Caco-2 (cell line): ENCODE measurements around the gene MLPH. TPM values are rescaled to one million over a fixed set of nuclear protein-coding genes. Genes with fewer than 3 reads are reported as not detected.
A peak's percentile ranks its signal among the peaks of the same experiment; 100 is the strongest.

Experiments
- BruUV-seq: library from RNA; stranded (reverse); fragments of 400-500 nt; replicated peaks from 2 replicates; lab custom pipeline; 2021; lab: Mats Ljungman, UMichigan
- CTCF ChIA-PET: fragments of 300-600 bp; sonication (Branson Sonifier 250); formaldehyde crosslinking; loops from one replicate; lab custom pipeline; 2022; ENCODE audit warnings: antibody characterized with exemption; lab: Charles Lee
- POLR2A ChIA-PET: fragments of 300-600 bp; sonication (Branson Sonifier 250); formaldehyde crosslinking; loops from one replicate; lab custom pipeline; 2022; ENCODE audit warnings: antibody characterized with exemption; lab: Charles Lee
- DNase-seq, 2 experiments: peaks; one replicate each; pipeline versions ENCODE4 v3.0.0 to v3.0.0-alpha.2; 2020 to 2022
- H3K27me3 ChIP-seq: replicated peaks from 2 replicates; pipeline ENCODE4 v1.6.0; 2011; ENCODE audit warnings: low read length; ENCODE audit not compliant: control insufficient read depth, insufficient read depth
- H3K36me3 ChIP-seq: 2 replicates; pipeline ENCODE4 v1.5.1; 2011; ENCODE audit warnings: low read length; ENCODE audit not compliant: control insufficient read depth, insufficient read depth
- H3K4me1 ChIP-seq: fragments of 250-450 bp; sonication (Bioruptor Pico); 2 replicates; pipeline ENCODE4 v1.5.1; 2020; ENCODE audit warnings: mild to moderate bottlenecking
- H3K4me3 ChIP-seq: 2 replicates; pipeline ENCODE4 v1.5.1; 2011; ENCODE audit warnings: low read depth, mild to moderate bottlenecking, control low read depth, low read length
- H3K9me3 ChIP-seq: fragments of 250-450 bp; sonication (Bioruptor Pico); 2 replicates; pipeline ENCODE4 v1.5.1; 2020; ENCODE audit warnings: mild to moderate bottlenecking, moderate library complexity
- H3K27ac Mint-ChIP-seq: one replicate; pipeline ENCODE4 v1.8.0; 2022; ENCODE audit warnings: mixed read lengths; ENCODE audit not compliant: unreplicated experiment
- H3K27me3 Mint-ChIP-seq: one replicate; pipeline ENCODE4 v1.8.0; 2022; ENCODE audit warnings: mixed read lengths; ENCODE audit not compliant: insufficient read depth, unreplicated experiment
- H3K36me3 Mint-ChIP-seq: one replicate; pipeline ENCODE4 v1.8.0; 2022; ENCODE audit warnings: mild to moderate bottlenecking, mixed read lengths; ENCODE audit not compliant: insufficient read depth, unreplicated experiment
- H3K4me1 Mint-ChIP-seq: one replicate; pipeline ENCODE4 v1.8.0; 2022; ENCODE audit warnings: low read depth, mixed read lengths; ENCODE audit not compliant: unreplicated experiment
- H3K4me3 Mint-ChIP-seq: one replicate; pipeline ENCODE4 v1.8.0; 2022; ENCODE audit warnings: mild to moderate bottlenecking, moderate library complexity, mixed read lengths; ENCODE audit not compliant: unreplicated experiment
- H3K9me3 Mint-ChIP-seq: one replicate; pipeline ENCODE4 v1.8.0; 2022; ENCODE audit warnings: mixed read lengths; ENCODE audit not compliant: unreplicated experiment
- intact Hi-C: fragments of 100-400 bp; cut with micrococcal nuclease; formaldehyde crosslinking; loops from one replicate; pipeline ENCODE4 v1.10.0; 2022; ENCODE audit not compliant: unreplicated experiment
- total RNA-seq: library from RNA; stranded (reverse); gene quantifications from 2 replicates; pipeline ENCODE4 v1.2.3, GENCODE V29; 2022
- TF ChIP-seq, protein P1 (sequence below), 2 experiments: fragments of 200-600 bp in 1 of 2; IDR thresholded peaks; 1 replicate in 1 of 2; 2 replicates in 1 of 2; pipeline versions ENCODE4 v1.5.1 to v1.8.0; 2011 to 2022; ENCODE audit warnings: antibody characterized with exemption in 1 of 2, control low read depth in 1 of 2, inconsistent platforms in 1 of 2, low read depth in 1 of 2, low read length in 1 of 2, mild to moderate bottlenecking in 1 of 2, moderate library complexity in 1 of 2; ENCODE audit not compliant: insufficient read depth in 1 of 2, severe bottlenecking in 1 of 2, unreplicated experiment in 1 of 2

Gene MLPH
- total RNA-seq, 1 experiment from 2014 or later = not detected

DNA sequence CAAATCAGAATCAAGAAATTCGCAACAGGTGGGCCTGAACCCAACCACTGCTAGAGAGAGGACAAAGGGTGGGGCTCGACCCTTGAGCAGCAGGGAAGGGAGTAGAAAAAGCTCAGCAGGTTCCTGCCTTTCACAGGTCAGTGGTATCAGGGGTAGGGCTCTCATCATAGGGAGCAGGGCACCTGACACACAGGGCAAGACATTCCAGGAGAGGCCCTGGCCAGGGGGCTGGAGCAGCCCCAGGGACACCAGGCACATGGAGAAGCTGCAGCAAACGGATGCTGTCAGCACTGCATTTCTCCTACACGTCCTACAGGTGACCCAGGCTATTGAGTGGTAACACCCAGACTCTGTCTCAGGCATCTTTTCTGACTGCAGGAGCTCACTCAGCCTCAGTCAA lies 17.2 kb upstream of the MLPH start:
- BruUV-seq = no TSS peak
- ChIA-PET POLR2A (no interaction called here), CTCF (interaction anchor here (1.0 kb wide), 1 partner anchor 102 kb away, joined by 5 read pairs; no protein-coding TSS in a partner anchor)
- 0 out of 2 replicates have a peak, but pooled peaks cover 4% of the 10 kb centered on the region for H3K4me1 ChIP-seq
- no peak overlapping the region for H3K4me3 Mint-ChIP-seq
- intact Hi-C loops = loop anchor here (5.0 kb wide), 1 partner anchor 42 kb away; no protein-coding TSS in a partner anchor
- H3K27ac Mint-ChIP-seq = no peak overlapping the region
- H3K36me3 ChIP-seq = no peaks in the 10 kb centered on the region
- H3K36me3 Mint-ChIP-seq = no peaks in the 10 kb centered on the region
- H3K4me1 Mint-ChIP-seq = no peaks in the 10 kb centered on the region
- H3K4me3 ChIP-seq = no peak overlapping the region
- DNase-seq = no peak
- H3K27me3 Mint-ChIP-seq = no peaks in the 10 kb centered on the region
- no peaks in the 10 kb centered on the region for H3K9me3 Mint-ChIP-seq
- no peaks in the 10 kb centered on the region for H3K9me3 ChIP-seq
- TF ChIP-seq, protein P1, sequence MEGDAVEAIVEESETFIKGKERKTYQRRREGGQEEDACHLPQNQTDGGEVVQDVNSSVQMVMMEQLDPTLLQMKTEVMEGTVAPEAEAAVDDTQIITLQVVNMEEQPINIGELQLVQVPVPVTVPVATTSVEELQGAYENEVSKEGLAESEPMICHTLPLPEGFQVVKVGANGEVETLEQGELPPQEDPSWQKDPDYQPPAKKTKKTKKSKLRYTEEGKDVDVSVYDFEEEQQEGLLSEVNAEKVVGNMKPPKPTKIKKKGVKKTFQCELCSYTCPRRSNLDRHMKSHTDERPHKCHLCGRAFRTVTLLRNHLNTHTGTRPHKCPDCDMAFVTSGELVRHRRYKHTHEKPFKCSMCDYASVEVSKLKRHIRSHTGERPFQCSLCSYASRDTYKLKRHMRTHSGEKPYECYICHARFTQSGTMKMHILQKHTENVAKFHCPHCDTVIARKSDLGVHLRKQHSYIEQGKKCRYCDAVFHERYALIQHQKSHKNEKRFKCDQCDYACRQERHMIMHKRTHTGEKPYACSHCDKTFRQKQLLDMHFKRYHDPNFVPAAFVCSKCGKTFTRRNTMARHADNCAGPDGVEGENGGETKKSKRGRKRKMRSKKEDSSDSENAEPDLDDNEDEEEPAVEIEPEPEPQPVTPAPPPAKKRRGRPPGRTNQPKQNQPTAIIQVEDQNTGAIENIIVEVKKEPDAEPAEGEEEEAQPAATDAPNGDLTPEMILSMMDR (IDR thresholded peaks at IDR 0.05; ENCODE audit: insufficient read depth in 1 of 2, low read depth in 1 of 2, low read length in 1 of 2, severe bottlenecking in 1 of 2, unreplicated experiment in 1 of 2) = no peak
- H3K27me3 ChIP-seq = no peaks in the 10 kb centered on the region

GRCh38 chr2:237470914-237471313 lies 16.1 kb upstream of the MLPH start:
- DNase-seq = no peak
- Mint-ChIP-seq H3K9me3 (no peaks in the 10 kb centered on the region), H3K4me3 (no peak overlapping the region), H3K27me3 (no peaks in the 10 kb centered on the region), H3K4me1 (no peaks in the 10 kb centered on the region), H3K27ac (no peak overlapping the region), H3K36me3 (no peaks in the 10 kb centered on the region)
- Histone ChIP-seq H3K9me3 (no peaks in the 10 kb centered on the region), H3K27me3 (no peaks in the 10 kb centered on the region), H3K4me3 (no peak overlapping the region), H3K36me3 (no peaks in the 10 kb centered on the region), H3K4me1 (0 out of 2 replicates have a peak, but pooled peaks cover 4% of the 10 kb centered on the region)
- intact Hi-C loops = loop anchor here (1.0 to 5.0 kb wide), 2 partner anchors 41 to 101 kb away; no protein-coding TSS in a partner anchor
- BruUV-seq = no TSS peak
- TF ChIP-seq, protein P1 (IDR thresholded peaks at IDR 0.05; ENCODE audit: insufficient read depth in 1 of 2, low read depth in 1 of 2, low read length in 1 of 2, severe bottlenecking in 1 of 2, unreplicated experiment in 1 of 2) = no peak
- POLR2A ChIA-PET = no interaction called here
- CTCF ChIA-PET = interaction anchor here (1.0 to 1.5 kb wide), 3 partner anchors 42 to 101 kb away, joined by 5 to 15 read pairs (median 14); no protein-coding TSS in a partner anchor

GRCh38 chr2:237471438-237472186 lies 15.4 kb upstream of the MLPH start:
- no peaks in the 10 kb centered on the region for H3K36me3 Mint-ChIP-seq
- TF ChIP-seq, protein P1 (IDR thresholded peaks at IDR 0.05; ENCODE audit: insufficient read depth in 1 of 2, low read depth in 1 of 2, low read length in 1 of 2, severe bottlenecking in 1 of 2, unreplicated experiment in 1 of 2) = peak; percentile 62 to 77
- no peaks in the 10 kb centered on the region for H3K4me1 Mint-ChIP-seq
- H3K27ac Mint-ChIP-seq = no peak overlapping the region
- Histone ChIP-seq H3K9me3 (no peaks in the 10 kb centered on the region), H3K4me3 (no peak overlapping the region), H3K36me3 (no peaks in the 10 kb centered on the region), H3K27me3 (no peaks in the 10 kb centered on the region), H3K4me1 (0 out of 2 replicates have a peak, but pooled peaks cover 7% of the 10 kb centered on the region)
- ChIA-PET CTCF (interaction anchor here (0.5 to 1.5 kb wide), 4 partner anchors 41 to 675 kb away, joined by 3 to 15 read pairs (median 9); no protein-coding TSS in a partner anchor), POLR2A (no interaction called here)
- no peaks in the 10 kb centered on the region for H3K9me3 Mint-ChIP-seq
- H3K27me3 Mint-ChIP-seq = no peaks in the 10 kb centered on the region
- no TSS peak for BruUV-seq
- intact Hi-C loops = loop anchor here (1.0 to 5.0 kb wide), 2 partner anchors 41 to 101 kb away; no protein-coding TSS in a partner anchor
- no peak overlapping the region for H3K4me3 Mint-ChIP-seq
- DNase-seq = peak; percentile 61 to 63
